ENCODE data around the gene AMZ1.

The AMZ1 gene

DNA sequence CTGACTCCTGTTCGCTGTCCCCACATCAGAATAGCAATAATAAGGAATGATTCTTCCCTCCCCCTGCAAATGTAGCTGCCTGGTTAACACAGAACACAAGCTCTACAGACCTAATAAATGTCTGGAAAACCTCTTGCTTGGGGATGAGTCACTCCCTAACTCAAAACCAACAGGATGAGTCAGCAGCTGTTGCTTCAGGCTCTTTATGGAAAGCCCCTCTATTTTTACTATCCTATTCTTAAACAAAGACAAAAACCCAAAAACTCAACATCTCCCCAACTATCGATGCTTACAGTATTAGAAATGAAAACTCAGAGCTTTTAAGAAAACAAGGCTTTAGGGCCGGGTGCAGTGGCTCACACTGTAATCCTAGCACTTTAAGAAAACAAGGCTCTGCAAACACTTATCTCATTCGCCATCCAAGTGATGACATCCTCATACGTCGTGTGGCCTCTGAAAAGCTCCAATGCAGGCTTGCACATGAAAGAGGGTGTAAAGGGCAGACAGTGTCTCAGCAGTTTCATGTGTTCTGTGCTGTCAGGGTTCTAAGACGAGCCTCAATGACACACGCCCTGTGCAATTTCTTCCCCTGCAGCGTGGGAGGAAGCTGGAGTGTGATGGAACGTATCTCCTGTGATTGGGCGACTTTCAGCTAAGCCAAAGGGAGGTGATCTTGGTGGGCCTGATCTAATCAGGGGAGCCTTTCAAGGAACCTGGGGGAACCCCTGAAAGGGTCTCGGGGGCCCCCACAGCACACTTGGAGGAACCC, 70.1 kb downstream of the AMZ1 start:
- TF ChIP-seq, protein P1, sequence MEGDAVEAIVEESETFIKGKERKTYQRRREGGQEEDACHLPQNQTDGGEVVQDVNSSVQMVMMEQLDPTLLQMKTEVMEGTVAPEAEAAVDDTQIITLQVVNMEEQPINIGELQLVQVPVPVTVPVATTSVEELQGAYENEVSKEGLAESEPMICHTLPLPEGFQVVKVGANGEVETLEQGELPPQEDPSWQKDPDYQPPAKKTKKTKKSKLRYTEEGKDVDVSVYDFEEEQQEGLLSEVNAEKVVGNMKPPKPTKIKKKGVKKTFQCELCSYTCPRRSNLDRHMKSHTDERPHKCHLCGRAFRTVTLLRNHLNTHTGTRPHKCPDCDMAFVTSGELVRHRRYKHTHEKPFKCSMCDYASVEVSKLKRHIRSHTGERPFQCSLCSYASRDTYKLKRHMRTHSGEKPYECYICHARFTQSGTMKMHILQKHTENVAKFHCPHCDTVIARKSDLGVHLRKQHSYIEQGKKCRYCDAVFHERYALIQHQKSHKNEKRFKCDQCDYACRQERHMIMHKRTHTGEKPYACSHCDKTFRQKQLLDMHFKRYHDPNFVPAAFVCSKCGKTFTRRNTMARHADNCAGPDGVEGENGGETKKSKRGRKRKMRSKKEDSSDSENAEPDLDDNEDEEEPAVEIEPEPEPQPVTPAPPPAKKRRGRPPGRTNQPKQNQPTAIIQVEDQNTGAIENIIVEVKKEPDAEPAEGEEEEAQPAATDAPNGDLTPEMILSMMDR (conservative IDR thresholded peaks at IDR 0.05; ENCODE audit: control insufficient read depth, insufficient read depth, low read depth, low read length): no peak
- peak overlapping the region; percentile 9 for H3K4me3 ChIP-seq (ENCODE audit: control insufficient read depth, low read depth, low read length)
- peak; percentile 99 for DNase-seq (ENCODE audit: low read depth)

DNA sequence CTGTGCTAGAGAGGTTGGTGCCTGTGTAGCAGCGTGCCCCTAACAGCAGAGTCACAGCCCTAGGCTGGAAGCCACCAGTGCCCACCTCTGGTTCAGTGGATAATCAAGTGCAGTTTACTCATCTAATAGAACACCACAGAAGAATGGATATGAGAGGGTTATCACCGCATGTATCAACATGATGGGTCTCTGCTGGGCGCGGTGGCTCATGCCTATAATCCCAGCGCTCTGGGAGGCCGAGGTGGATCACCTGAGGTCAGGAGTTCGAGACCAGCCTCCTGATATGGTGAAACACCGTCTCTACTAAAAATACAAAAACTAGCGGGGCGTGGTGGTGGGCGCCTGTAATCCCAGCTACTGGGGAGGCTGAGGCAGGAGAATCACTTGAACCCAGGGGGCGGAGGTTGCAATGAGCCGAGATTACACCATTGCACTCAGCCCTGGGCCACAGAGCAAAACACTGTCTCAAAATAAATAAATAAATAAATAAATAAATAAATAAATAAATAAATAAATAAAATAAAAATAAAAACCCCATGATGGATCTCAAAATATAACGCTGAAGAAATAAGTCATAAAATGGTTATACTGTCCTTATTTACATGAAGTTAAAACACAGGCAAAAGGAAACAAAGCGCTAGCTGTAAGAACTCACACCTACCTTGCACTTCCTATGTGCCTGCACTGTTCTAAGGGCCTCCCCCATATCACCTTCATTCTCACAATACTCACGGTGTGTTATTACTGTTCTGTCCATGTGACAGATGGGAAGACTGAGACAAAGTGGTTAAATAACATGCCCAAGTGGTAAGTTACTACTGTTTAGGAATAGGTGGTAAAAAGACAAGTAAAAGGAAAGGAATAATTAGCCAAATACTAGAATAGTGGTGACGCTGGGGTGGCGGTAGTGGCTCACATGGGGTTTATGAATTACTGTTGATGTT, 70.9 kb downstream of the AMZ1 start:
- TF ChIP-seq, protein P1 (conservative IDR thresholded peaks at IDR 0.05; ENCODE audit: control insufficient read depth, insufficient read depth, low read depth, low read length): no peak
- DNase-seq (ENCODE audit: low read depth): no peak
- H3K4me3 ChIP-seq (ENCODE audit: control insufficient read depth, low read depth, low read length): peak overlapping the region; percentile 9

DNA sequence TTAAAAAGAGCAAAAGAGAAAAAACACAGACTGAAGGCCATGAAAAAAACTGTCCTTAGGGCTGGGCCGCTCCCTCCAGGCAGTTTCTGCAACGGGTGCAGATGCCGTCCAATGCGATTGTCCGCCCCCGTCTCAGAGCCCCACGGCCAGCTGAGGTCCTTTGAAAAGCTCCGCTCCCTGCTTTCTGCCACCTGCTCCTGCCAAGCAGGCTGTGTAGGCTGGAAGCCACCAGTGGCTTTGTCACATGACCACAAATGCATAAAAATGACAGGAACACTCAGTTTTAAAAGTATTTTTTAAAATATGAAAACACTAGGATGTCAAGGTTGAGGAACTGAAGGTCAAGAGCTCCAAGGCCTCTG, 71.7 kb downstream of the AMZ1 start:
- DNase-seq (ENCODE audit: low read depth): no peak
- TF ChIP-seq, protein P1 (conservative IDR thresholded peaks at IDR 0.05; ENCODE audit: control insufficient read depth, insufficient read depth, low read depth, low read length): no peak
- H3K4me3 ChIP-seq (ENCODE audit: control insufficient read depth, low read depth, low read length): no peak overlapping the region

DNA sequence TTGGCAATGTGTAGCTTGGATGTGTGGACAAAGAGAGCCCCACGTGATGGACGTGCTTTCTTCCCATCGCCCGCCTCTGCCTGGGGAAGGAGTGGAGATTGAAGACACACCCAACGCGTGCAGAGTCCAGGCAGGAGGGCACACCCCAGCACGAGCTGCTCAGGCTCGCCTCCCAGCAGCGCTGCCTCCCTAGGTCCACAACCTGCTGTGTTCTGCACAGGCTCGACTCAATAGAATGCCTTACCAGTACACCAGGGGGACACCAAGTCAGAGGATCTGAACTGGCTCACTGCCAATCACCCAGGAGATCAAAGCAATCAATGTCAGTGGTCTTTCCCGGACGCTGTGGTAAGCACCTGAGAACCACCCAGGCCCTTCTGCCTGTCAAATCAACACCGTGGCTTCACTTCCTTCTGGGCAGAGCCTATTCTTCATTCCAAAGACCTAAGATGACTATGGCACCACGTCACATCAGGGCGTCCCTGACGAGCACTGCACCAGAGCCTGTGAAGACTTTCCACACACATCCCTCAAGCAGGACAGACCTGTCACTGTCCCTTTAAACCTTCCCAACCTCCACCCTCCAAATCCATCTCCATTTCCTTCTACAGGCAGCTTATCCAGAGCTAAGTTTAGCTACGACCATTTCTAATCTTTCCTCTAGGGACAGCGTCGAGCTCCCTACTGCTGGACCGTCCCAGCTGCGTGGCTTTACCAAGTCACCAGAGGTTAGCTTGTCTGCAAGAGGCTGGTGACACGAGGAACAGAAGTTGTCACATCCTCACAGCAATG, 72.3 kb downstream of the AMZ1 start:
- H3K4me3 ChIP-seq (ENCODE audit: control insufficient read depth, low read depth, low read length): no peak overlapping the region
- TF ChIP-seq, protein P1 (conservative IDR thresholded peaks at IDR 0.05; ENCODE audit: control insufficient read depth, insufficient read depth, low read depth, low read length): peak; percentile 54
- peak; percentile 66 for DNase-seq (ENCODE audit: low read depth)

DNA sequence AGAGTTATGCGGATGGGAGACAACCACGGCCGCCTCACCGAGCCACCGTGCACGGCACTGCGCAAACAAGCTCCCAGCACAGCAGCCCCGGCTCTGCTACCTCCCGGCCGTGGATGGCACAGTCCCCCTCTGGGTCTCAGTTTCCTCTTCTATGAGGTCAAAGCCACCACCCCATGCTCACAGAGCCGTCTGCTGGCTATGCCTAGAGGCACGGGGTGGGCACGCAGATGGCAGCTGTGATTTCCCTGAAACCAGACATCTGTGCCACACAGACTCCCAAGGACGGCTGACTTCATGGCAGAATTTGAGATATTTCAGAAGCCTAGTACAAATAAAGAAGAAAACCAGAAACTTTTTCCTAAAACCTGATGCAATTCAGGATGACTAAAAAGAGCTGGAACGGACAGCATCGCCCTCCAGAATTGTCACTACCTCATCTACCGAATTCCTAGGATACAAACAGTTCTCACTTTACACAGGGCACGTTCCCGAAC, 73.2 kb downstream of the AMZ1 start:
- TF ChIP-seq, protein P1 (conservative IDR thresholded peaks at IDR 0.05; ENCODE audit: control insufficient read depth, insufficient read depth, low read depth, low read length): no peak
- no peak overlapping the region for H3K4me3 ChIP-seq (ENCODE audit: control insufficient read depth, low read depth, low read length)
- peak; percentile 65 for DNase-seq (ENCODE audit: low read depth)
